ENCODE data around the gene CNNM2. TPM values are rescaled to one million over a fixed set of nuclear protein-coding genes. Genes with fewer than 3 reads are reported as not detected.

Gene CNNM2
- total and polyA plus RNA-seq, 2 donors (not counting 1 experiment from before 2014, with no cell fraction given), result 6.6 to 21.6 TPM

GRCh38 chr10:102918817-102919245 is 737 bp downstream of the CNNM2 start:
- no peaks in the 10 kb centered on the region for H3K36me3 ChIP-seq (replicated peaks in 1 of 2; ENCODE audit: control extremely low read depth in 1 of 2, control insufficient read depth in 1 of 2, extremely low read depth in 1 of 2, insufficient read depth in 2 of 2, low read length in 1 of 2)
- H3K9me3 ChIP-seq (ENCODE audit: control extremely low read depth in 1 of 3, control insufficient read depth in 2 of 3, insufficient read depth in 1 of 3, low read length in 2 of 3), result peaks cover 0 to 3% (median 0%) of the 10 kb centered on the region in 3 donors
- no peak for ATAC-seq (ENCODE audit: low read depth)
- peak overlapping the region; percentile 60 to 95 (median 93) for H3K4me3 ChIP-seq (ENCODE audit: control extremely low read depth in 1 of 5, extremely low read depth in 1 of 5, insufficient read depth in 1 of 5, low read depth in 2 of 5, low read length in 4 of 5)
- no peaks in the 10 kb centered on the region for H4K20me1 ChIP-seq (ENCODE audit: control insufficient read depth, insufficient read depth, low read length, poor library complexity, severe bottlenecking)
- H3K27ac Mint-ChIP-seq, result peak overlapping the region; percentile 96
- peaks cover 33 to 34% of the 10 kb centered on the region in 2 donors for H3K4me1 ChIP-seq (ENCODE audit: control insufficient read depth in 2 of 2, insufficient read depth in 2 of 2, low read length in 2 of 2)
- no peak for DNase-seq
- intact Hi-C loops (cut with micrococcal nuclease), result loop anchor here (1.0 to 10.0 kb wide), 10 partner anchors 65 to 1348 kb away; partner anchors contain the start of genes ARL3, BORCS7, GSTO2 and PPRC1
- peaks cover 20% of the 10 kb centered on the region for H3K79me2 ChIP-seq (ENCODE audit: control insufficient read depth, insufficient read depth, low read length)
- POLR2A ChIA-PET, result interaction anchor here (1.0 to 1.2 kb wide), 3 partner anchors 50 to 449 kb away, joined by 3 to 4 read pairs (median 3); partner anchors contain the start of genes AS3MT and TAF5
- peak overlapping the region; percentile 98 for H3K4me3 Mint-ChIP-seq
- H3K27me3 Mint-ChIP-seq, result peaks cover 12% of the 10 kb centered on the region
- H3K4me1 Mint-ChIP-seq, result peaks cover 59% of the 10 kb centered on the region
- H3K4me2 ChIP-seq (replicated peaks; ENCODE audit: low read depth, low read length, poor library complexity, severe bottlenecking), result peak overlapping the region; percentile 96
- CTCF ChIA-PET, result interaction anchor here (2.4 to 7.7 kb wide), 4 partner anchors 151 to 414 kb away, joined by 13 to 151 read pairs (median 40); partner anchors contain the start of genes ARL3, RPEL1 and SFXN2
- no peak for TF ChIP-seq EZH2 (IDR thresholded peaks at IDR 0.05; ENCODE audit: borderline replicate concordance, insufficient read depth, low read depth, low read length, poor library complexity, severe bottlenecking)
- peak; percentile 16 for TF ChIP-seq CTCF (IDR thresholded peaks at IDR 0.05)
- H3K27ac ChIP-seq (ENCODE audit: low read length in 2 of 2), result peak overlapping the region in 1 of 2 donors; percentile 92
- H2AFZ ChIP-seq (ENCODE audit: insufficient read depth, low read depth, low read length, poor library complexity, severe bottlenecking), result peak overlapping the region; percentile 100
- WGBS (ENCODE audit: insufficient coverage), result under 1% methylated on average over 49 of the region's 49 CpGs
- H3K9ac ChIP-seq (ENCODE audit: low read length), result peak overlapping the region; percentile 94
- peaks cover 0 to 11% (median 5%) of the 10 kb centered on the region in 4 experiments for H3K27me3 ChIP-seq (replicated peaks in 1 of 4; ENCODE audit: control extremely low read depth in 1 of 4, control insufficient read depth in 3 of 4, insufficient read depth in 4 of 4, low read length in 3 of 4)
- no peaks in the 10 kb centered on the region for H3K9me3 Mint-ChIP-seq (ENCODE audit: insufficient read depth)
